GM13976 (cell line): ENCODE measurements around the gene SMIM29.

Experiments used
- DNase-seq: peaks from one replicate; pipeline ENCODE4 v3.0.0; 2012; ENCODE audit warnings: low spot score
- in situ Hi-C: fragments of 300-500 bp; cut with MboI; formaldehyde crosslinking; loops from one replicate; pipeline ENCODE4 v1.12.0; 2022; ENCODE audit warnings: low sequenced_read_pairs, mixed read lengths, inconsistent platforms; ENCODE audit not compliant: unreplicated experiment
- TF ChIP-seq, protein P1 (sequence below): IDR thresholded peaks from 2 replicates; pipeline ENCODE4 v1.5.1; 2012; ENCODE audit warnings: borderline replicate concordance, mild to moderate bottlenecking; ENCODE audit not compliant: insufficient read depth; ENCODE audit errors: extremely low read depth, missing control alignments, control extremely low read depth

Gene SMIM29

DNA sequence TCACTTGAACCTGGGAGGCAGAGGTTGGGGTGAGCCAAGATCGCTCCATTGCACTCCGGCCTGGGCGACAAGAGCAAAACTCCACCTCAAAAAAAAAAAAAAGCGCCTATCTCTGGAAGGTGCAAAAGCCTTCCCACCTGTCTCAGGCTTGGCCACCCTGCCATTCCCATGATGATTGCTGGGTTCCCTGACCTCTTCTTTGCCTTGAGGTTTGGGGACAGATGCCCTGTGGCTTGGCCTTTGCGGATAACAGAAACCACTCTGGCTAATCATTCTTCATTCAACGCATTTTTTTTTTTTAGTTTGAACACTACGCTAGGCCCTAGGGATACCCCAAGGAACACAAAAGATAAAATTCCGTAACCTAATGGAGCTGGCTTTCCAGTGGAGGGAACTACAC, 18.9 kb downstream of the SMIM29 start:
- TF ChIP-seq, protein P1, sequence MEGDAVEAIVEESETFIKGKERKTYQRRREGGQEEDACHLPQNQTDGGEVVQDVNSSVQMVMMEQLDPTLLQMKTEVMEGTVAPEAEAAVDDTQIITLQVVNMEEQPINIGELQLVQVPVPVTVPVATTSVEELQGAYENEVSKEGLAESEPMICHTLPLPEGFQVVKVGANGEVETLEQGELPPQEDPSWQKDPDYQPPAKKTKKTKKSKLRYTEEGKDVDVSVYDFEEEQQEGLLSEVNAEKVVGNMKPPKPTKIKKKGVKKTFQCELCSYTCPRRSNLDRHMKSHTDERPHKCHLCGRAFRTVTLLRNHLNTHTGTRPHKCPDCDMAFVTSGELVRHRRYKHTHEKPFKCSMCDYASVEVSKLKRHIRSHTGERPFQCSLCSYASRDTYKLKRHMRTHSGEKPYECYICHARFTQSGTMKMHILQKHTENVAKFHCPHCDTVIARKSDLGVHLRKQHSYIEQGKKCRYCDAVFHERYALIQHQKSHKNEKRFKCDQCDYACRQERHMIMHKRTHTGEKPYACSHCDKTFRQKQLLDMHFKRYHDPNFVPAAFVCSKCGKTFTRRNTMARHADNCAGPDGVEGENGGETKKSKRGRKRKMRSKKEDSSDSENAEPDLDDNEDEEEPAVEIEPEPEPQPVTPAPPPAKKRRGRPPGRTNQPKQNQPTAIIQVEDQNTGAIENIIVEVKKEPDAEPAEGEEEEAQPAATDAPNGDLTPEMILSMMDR: no peak
- in situ Hi-C loops: no loop called here
- no peak for DNase-seq

DNA sequence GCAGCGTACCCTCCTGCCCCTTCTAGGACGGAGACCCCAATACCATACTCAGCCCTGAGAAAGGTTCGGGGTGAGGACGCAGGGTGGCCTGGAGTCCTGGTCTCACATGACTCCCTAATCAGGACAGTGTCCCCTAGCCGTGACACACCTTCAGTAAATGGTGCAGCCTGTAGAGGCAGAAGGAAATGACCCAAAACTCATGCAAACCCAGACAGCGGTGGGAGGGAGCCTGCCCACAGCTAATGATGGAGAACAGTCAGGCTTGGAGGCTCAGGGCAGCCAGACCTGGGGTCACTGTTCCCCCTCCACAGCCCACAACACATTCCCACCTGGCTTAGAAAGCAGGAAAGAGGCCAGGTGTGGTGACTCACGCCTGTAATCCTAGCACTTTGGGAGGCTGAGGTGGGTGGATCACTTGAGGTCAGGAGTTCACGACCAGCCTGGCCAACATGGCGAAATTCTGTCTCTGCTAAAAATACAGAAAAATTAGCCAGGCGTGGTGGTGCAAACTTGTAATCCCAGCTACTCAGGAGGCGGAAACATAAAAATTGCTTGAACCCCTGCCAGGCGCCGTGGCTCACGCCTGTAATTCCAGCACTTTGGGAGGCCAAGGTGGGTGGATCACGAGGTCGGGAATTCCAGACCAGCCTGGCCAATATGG, 20.9 kb downstream of the SMIM29 start:
- DNase-seq: no peak
- TF ChIP-seq, protein P1: no peak
- in situ Hi-C loops: no loop called here

DNA sequence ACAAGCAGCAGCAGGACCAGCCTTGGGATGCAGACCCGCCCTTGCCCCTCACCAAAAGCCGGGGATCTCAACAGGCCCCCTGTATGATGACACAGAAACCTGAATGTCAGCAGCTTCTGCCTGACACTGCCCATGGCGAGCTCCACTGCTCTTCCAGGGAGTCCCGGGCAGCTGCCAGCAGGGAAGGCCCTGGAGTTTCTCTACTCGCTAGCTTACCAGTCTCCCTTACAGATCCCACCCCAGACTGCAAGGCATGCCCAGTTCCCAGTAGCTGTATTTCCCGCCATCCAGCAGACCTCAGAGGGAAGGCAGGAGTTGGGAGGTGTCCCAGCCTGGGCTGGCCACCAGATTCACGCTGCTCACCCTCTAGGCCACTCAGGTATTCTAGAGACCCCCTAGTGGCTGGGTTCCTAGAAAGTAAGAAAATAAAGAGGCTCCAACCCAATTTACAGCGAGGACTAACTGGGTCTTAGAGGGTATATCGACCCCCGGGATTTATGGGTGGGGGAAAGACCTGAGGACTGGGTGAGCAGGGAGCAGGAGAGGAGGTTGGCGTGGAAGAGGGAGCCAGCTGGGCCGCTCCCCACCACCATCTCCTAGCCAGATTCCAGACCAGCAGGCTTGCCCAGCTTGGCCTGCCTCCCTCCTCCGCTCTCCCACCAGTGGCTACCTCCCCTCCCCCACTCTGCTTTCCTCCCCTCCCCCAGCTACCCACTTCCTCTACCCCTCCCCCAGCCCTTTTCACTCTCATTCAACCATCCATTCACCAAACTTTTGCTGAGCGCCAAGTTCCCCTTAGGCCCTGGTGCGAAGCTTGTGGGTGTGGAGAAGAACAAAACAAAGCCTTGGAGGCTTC, 21.8 kb downstream of the SMIM29 start:
- in situ Hi-C loops: no loop called here
- no peak for DNase-seq
- TF ChIP-seq, protein P1: no peak

DNA sequence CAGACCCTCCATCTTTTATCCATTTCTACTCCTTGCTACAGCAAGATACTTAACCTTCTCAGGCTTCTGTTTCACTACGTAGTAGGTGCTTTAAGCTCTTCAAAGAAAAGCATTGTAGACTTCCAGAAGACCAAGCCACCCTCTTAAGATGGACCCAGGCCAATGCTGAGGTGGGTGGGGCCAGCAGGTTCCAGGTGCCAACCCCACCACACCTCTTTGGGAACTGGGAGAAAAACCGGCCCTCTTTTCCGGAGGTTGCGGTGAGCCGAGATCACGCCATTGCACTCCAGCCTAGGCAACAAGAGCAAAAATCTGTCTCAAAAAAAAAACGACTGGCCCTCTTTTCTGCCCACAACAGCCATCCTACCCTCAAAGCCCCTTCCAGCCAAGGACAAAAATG, 22.7 kb downstream of the SMIM29 start:
- in situ Hi-C loops: no loop called here
- TF ChIP-seq, protein P1: no peak
- no peak for DNase-seq

DNA sequence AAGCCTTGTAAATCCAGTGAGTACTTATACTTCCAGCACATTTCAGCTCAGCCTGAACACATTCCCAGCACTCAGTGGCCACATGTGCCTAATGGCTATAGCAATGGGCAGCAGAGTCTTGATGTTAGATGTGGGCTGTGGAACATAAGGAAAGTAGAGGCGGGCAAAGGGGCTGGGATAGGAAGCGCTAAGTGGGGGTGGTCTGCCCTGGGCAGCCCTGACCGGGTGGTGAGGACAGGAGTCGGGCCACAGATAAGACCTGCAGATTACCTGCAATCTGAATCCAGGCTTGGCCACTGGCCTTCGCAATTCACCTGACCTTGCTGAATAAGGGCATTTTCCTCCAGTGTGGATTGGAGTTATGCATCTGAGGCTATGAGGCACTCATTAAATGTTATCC, 23.3 kb downstream of the SMIM29 start:
- TF ChIP-seq, protein P1: no peak
- in situ Hi-C loops: no loop called here
- DNase-seq: no peak

DNA sequence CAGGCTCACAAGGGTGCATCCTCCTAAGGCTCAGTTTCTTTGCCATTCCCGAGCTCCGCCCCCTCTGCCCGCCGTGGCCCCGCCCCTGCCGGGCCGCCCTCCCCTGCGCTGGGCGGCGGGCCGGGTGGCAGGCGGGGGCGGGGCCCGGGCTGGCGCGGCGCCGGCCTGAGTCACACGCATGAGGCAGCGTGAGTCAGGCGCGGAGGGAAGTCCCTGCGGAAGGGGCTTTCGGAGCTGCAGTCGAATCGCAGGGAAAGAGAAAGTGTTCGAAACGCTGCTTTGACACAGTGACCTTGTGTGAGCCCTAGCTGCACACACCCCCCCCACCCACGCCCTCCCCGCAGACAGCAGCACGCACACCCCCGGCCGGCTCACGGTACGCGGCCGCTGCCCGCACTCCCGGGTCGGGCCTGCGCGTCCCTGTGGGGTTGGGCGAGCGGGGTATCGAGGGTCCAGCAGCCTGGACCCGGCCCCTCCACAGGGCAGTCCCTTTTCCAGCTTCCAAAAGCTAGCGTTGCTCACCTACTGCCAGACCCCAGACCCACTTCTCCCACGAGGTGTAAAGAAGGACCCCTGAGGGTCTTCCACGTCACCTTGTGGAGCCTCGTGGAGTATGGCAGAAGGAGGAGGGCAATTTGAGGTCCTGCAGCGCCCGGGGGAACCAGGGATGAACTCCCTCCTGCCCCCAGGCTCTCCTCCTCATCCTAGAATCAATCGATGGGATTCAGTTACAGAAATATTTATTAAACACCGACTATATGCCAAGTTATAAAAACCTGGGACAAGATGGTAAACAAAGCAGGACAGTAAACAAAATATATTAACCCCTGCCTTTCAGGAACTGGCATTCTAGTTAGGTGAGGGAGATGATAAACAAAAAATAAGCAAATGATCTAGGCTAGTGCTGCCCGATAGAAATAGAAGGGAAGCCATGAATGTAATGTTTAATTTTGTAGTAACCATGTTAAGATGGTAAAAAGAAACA, 24.6 kb downstream of the SMIM29 start:
- TF ChIP-seq, protein P1: no peak
- peak; percentile 96 for DNase-seq
- in situ Hi-C loops: no loop called here
